HG02588 (cell line): ENCODE data around the gene PRDX6.
"Not testable (repeated sequence)": the region's sequence is repeated elsewhere in the genome, so short reads cannot be mapped to it uniquely, and the experiment has no call there.

Source experiments
- ATAC-seq: cut with Tn5 transposase; IDR thresholded peaks from one replicate; pipeline ENCODE4 v1.9.1; 2021; ENCODE audit warnings: mild to moderate bottlenecking, moderate library complexity; ENCODE audit not compliant: unreplicated experiment

Gene PRDX6

GRCh38 chr1:173477286-173478093 is at the start of gene PRDX6:
TSS of gene PRDX6 (plus strand) at chr1:173477335. CDS start at chr1:173477398, 63 bp downstream.
- peak; percentile 51 for ATAC-seq

- ATAC-seq: peak; percentile 65
Measured at GRCh38 chr1:173429471-173430402, 47.4 kb upstream of the PRDX6 start.

GRCh38 chr1:173430677-173431303 is 46.3 kb upstream of the PRDX6 start:
- no peak for ATAC-seq

GRCh38 chr1:173431304-173432045 is 45.7 kb upstream of the PRDX6 start:
- no peak for ATAC-seq

- no peak for ATAC-seq
Measured at GRCh38 chr1:173432331-173432730, 44.8 kb upstream of the PRDX6 start.

GRCh38 chr1:173433751-173434326 is 43.3 kb upstream of the PRDX6 start:
- no peak for ATAC-seq

- no peak for ATAC-seq
Measured at GRCh38 chr1:173436841-173437428, 40.2 kb upstream of the PRDX6 start.

- no peak for ATAC-seq
Measured at GRCh38 chr1:173438675-173439074, 38.5 kb upstream of the PRDX6 start.

GRCh38 chr1:173440430-173440829 is 36.7 kb upstream of the PRDX6 start:
- no peak for ATAC-seq

GRCh38 chr1:173444757-173445156 is 32.4 kb upstream of the PRDX6 start:
- no peak for ATAC-seq

GRCh38 chr1:173445164-173445563 is 32.0 kb upstream of the PRDX6 start:
- no peak for ATAC-seq

- no peak for ATAC-seq
Measured at GRCh38 chr1:173445656-173446055, 31.5 kb upstream of the PRDX6 start.

- ATAC-seq: no peak
Measured at GRCh38 chr1:173447224-173447623, 29.9 kb upstream of the PRDX6 start.

GRCh38 chr1:173448945-173449344 is 28.2 kb upstream of the PRDX6 start:
- ATAC-seq: no peak

GRCh38 chr1:173451981-173452380 is 25.2 kb upstream of the PRDX6 start:
- ATAC-seq: no peak

- no peak for ATAC-seq
Measured at GRCh38 chr1:173453982-173454381, 23.2 kb upstream of the PRDX6 start.

GRCh38 chr1:173454966-173455524 is 22.1 kb upstream of the PRDX6 start:
- no peak for ATAC-seq

GRCh38 chr1:173459885-173460284 is 17.2 kb upstream of the PRDX6 start:
- no peak for ATAC-seq

- ATAC-seq: not testable (repeated sequence)
Measured at GRCh38 chr1:173462666-173463065, 14.5 kb upstream of the PRDX6 start.

- not testable (repeated sequence) for ATAC-seq
Measured at GRCh38 chr1:173464185-173464584, 12.9 kb upstream of the PRDX6 start.
